PFSK-1 (cell line): ENCODE data around the gene CALML4.

ENCODE experiments used
- POLR2AphosphoS5 ChIP-seq: IDR thresholded peaks from 2 replicates; pipeline ENCODE4 v1.6.1; 2012; ENCODE audit warnings: low read depth, mild to moderate bottlenecking, control low read depth, low read length, moderate library complexity
- TAF1 ChIP-seq: IDR thresholded peaks from 2 replicates; pipeline ENCODE4 v1.6.1; 2012; ENCODE audit warnings: low read length, control low read depth, borderline replicate concordance; ENCODE audit not compliant: insufficient read depth
- TF ChIP-seq, protein P1 (sequence below), 2 experiments: IDR thresholded peaks; 2 replicates each; pipeline versions ENCODE4 v1.6.1 to v1.8.0; 2011 to 2012; ENCODE audit warnings: low read depth in 2 of 2, low read length in 2 of 2, control low read depth in 1 of 2, inconsistent platforms in 1 of 2, mild to moderate bottlenecking in 1 of 2, moderate library complexity in 1 of 2; ENCODE audit not compliant: insufficient read depth in 1 of 2

DNA sequence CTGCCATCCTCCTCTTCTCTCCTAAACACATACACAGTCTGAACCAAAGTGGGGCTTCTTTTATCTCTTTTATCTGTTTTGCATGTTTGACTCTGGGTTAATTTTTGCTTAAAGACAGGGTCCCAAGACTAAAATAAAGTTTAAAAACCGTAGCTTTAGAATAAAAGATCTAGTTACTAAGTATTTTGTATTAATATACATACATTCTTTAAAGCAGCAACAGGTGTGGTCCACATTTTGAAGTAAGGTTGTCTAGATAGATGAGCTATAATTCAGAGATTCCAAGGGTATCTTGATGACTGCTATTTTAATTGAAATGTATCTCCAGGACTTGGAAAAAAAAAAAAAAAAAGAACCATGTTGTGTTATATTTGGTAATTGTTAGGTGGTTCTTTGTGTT is 61.3 kb downstream of the CALML4 start:
- TF ChIP-seq TAF1, result no peak
- TF ChIP-seq POLR2AphosphoS5, result no peak
- TF ChIP-seq, protein P1, sequence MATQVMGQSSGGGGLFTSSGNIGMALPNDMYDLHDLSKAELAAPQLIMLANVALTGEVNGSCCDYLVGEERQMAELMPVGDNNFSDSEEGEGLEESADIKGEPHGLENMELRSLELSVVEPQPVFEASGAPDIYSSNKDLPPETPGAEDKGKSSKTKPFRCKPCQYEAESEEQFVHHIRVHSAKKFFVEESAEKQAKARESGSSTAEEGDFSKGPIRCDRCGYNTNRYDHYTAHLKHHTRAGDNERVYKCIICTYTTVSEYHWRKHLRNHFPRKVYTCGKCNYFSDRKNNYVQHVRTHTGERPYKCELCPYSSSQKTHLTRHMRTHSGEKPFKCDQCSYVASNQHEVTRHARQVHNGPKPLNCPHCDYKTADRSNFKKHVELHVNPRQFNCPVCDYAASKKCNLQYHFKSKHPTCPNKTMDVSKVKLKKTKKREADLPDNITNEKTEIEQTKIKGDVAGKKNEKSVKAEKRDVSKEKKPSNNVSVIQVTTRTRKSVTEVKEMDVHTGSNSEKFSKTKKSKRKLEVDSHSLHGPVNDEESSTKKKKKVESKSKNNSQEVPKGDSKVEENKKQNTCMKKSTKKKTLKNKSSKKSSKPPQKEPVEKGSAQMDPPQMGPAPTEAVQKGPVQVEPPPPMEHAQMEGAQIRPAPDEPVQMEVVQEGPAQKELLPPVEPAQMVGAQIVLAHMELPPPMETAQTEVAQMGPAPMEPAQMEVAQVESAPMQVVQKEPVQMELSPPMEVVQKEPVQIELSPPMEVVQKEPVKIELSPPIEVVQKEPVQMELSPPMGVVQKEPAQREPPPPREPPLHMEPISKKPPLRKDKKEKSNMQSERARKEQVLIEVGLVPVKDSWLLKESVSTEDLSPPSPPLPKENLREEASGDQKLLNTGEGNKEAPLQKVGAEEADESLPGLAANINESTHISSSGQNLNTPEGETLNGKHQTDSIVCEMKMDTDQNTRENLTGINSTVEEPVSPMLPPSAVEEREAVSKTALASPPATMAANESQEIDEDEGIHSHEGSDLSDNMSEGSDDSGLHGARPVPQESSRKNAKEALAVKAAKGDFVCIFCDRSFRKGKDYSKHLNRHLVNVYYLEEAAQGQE (IDR thresholded peaks at IDR 0.05; ENCODE audit: insufficient read depth in 1 of 2, low read depth in 2 of 2, low read length in 2 of 2), result no peak
